ENCODE data around the gene TPST2.

The TPST2 gene

GRCh38 chr22:26542831-26543230, 47.1 kb downstream of the TPST2 start:
- no peak for DNase-seq (ENCODE audit: low read depth)
- in situ Hi-C loops (cut with HindIII; ENCODE audit: low sequenced_read_pairs), result no loop called here
- TF ChIP-seq, protein P1, sequence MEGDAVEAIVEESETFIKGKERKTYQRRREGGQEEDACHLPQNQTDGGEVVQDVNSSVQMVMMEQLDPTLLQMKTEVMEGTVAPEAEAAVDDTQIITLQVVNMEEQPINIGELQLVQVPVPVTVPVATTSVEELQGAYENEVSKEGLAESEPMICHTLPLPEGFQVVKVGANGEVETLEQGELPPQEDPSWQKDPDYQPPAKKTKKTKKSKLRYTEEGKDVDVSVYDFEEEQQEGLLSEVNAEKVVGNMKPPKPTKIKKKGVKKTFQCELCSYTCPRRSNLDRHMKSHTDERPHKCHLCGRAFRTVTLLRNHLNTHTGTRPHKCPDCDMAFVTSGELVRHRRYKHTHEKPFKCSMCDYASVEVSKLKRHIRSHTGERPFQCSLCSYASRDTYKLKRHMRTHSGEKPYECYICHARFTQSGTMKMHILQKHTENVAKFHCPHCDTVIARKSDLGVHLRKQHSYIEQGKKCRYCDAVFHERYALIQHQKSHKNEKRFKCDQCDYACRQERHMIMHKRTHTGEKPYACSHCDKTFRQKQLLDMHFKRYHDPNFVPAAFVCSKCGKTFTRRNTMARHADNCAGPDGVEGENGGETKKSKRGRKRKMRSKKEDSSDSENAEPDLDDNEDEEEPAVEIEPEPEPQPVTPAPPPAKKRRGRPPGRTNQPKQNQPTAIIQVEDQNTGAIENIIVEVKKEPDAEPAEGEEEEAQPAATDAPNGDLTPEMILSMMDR (IDR thresholded peaks at IDR 0.05; ENCODE audit: low read depth, low read length, missing control alignments), result no peak
- H3K4me3 ChIP-seq (ENCODE audit: low read depth, low read length), result no peak overlapping the region

- TF ChIP-seq, protein P1 (IDR thresholded peaks at IDR 0.05; ENCODE audit: low read depth, low read length, missing control alignments), result no peak
- DNase-seq (ENCODE audit: low read depth), result no peak
- no peak overlapping the region for H3K4me3 ChIP-seq (ENCODE audit: low read depth, low read length)
- in situ Hi-C loops (cut with HindIII; ENCODE audit: low sequenced_read_pairs), result no loop called here
Observed at GRCh38 chr22:26541167-26541819, 48.6 kb downstream of the TPST2 start.

DNA sequence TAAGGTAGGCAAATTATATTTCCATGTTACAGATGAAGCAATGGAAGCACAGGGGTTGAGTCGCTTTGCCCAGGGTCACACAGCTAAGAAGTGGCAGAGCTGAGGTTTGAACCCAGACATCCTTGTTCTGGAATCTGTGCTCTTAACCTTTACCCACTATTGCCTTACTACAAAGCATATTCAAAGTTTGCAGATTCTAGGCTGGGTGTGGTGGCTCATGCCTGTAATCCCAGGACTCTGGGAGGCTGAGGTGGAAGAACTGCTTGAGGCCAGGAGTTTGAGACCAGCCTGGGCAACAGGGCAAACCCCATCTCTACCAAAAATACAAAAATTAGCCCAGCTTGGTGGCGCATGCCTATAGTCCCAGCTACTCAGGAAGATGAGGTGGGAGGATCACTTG, 49.8 kb downstream of the TPST2 start:
- TF ChIP-seq, protein P1 (IDR thresholded peaks at IDR 0.05; ENCODE audit: low read depth, low read length, missing control alignments), result no peak
- H3K4me3 ChIP-seq (ENCODE audit: low read depth, low read length), result no peak overlapping the region
- in situ Hi-C loops (cut with HindIII; ENCODE audit: low sequenced_read_pairs), result no loop called here
- DNase-seq (ENCODE audit: low read depth), result no peak

DNA sequence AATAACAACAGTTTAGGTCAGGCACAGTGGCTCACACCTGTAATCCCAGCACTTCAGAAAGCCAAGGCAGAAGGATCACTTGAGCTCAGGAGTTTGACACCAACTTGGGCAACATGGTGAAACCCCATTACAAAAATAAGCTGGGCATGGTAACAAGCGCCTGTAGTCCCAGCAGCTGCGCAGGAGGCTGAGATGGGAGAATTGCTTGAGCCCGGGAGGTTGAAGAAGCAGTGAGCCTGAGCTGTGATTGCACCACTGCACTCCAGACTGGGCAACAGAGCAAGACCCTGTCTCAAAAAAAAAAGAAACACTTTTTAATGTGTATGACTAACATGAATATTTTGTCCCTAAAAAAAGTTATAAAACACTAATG, 53.2 kb downstream of the TPST2 start:
- in situ Hi-C loops (cut with HindIII; ENCODE audit: low sequenced_read_pairs), result no loop called here
- no peak for DNase-seq (ENCODE audit: low read depth)
- TF ChIP-seq, protein P1 (IDR thresholded peaks at IDR 0.05; ENCODE audit: low read depth, low read length, missing control alignments), result no peak

GRCh38 chr22:26536056-26536761, 53.7 kb downstream of the TPST2 start:
- no peak for DNase-seq (ENCODE audit: low read depth)
- in situ Hi-C loops (cut with HindIII; ENCODE audit: low sequenced_read_pairs), result no loop called here
- H3K4me3 ChIP-seq (ENCODE audit: low read depth, low read length), result no peak overlapping the region
- TF ChIP-seq, protein P1 (IDR thresholded peaks at IDR 0.05; ENCODE audit: low read depth, low read length, missing control alignments), result no peak

More for the DNA sequence above, 53.2 kb downstream of the TPST2 start:
- no peak overlapping the region for H3K4me3 ChIP-seq (ENCODE audit: low read depth, low read length)

GRCh38 chr22:26535603-26535908, 54.4 kb downstream of the TPST2 start:
- TF ChIP-seq, protein P1 (IDR thresholded peaks at IDR 0.05; ENCODE audit: low read depth, low read length, missing control alignments), result no peak
- no peak for DNase-seq (ENCODE audit: low read depth)
- H3K4me3 ChIP-seq (ENCODE audit: low read depth, low read length), result no peak overlapping the region
- in situ Hi-C loops (cut with HindIII; ENCODE audit: low sequenced_read_pairs), result no loop called here
